ENCODE measurements around the gene SPATA9. TPM values are rescaled to one million over a fixed set of nuclear protein-coding genes. Genes with fewer than 3 reads are reported as not detected.

Gene SPATA9
- total RNA-seq, 1 experiment from 2014 or later: not detected

DNA sequence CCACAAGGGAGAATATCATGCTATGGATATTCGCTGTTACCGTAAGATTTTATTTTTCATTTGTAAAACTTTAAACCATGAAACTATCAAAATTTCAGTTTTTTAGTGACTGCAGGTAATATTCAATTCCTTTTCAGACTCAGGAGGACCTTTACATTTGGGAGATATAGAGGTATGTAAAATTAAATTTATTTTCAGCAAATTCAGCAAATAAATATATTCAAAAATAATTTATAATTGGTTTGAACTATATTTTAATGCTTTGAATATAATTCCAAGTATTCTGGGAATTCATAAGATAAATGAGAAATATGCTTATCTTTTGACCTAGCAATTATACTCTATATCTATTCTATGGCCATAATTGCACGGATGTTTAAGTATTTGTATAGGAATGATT is 28.6 kb downstream of the SPATA9 start:
- Histone ChIP-seq H3K27ac (ENCODE audit: low read depth, low read length) (no peak overlapping the region), H3K27me3 (ENCODE audit: insufficient read depth, low read length) (no peaks in the 10 kb centered on the region), H3K4me3 (replicated peaks in 1 of 2; ENCODE audit: low read depth in 1 of 2, low read length in 2 of 2) (no peak overlapping the region), H2AFZ (ENCODE audit: low read depth, low read length, poor library complexity, severe bottlenecking) (no peak overlapping the region), H3K4me2 (ENCODE audit: low read length) (no peak overlapping the region), H3K9ac (ENCODE audit: low read length) (no peak overlapping the region), H3K79me2 (ENCODE audit: insufficient read depth, low read length) (no peaks in the 10 kb centered on the region), H3K36me3 (ENCODE audit: control insufficient read depth in 1 of 2, insufficient read depth in 2 of 2, low read length in 2 of 2) (no peaks in the 10 kb centered on the region), H3K4me1 (ENCODE audit: control insufficient read depth in 1 of 2, insufficient read depth in 2 of 2, low read length in 2 of 2) (no peaks in the 10 kb centered on the region), H4K20me1 (ENCODE audit: insufficient read depth) (no peaks in the 10 kb centered on the region), H3K9me2 (ENCODE audit: insufficient read depth) (no peaks in the 10 kb centered on the region), H3K9me3 (ENCODE audit: control insufficient read depth in 1 of 2, insufficient read depth in 1 of 2, low read depth in 1 of 2, low read length in 2 of 2) (no peaks in the 10 kb centered on the region)
- ChIA-PET POLR2A (no interaction called here), CTCF (no interaction called here), RAD21 (ENCODE audit: low non-redundant PET in 1 of 2, low total read pairs in 2 of 2, uncharacterized antibody in 2 of 2, unreplicated experiment in 2 of 2) (no interaction called here)
- no TSS peak for BruUV-seq (replicated peaks)
- DNase-seq (ENCODE audit: low read depth, low spot score) (no peak), ATAC-seq (no peak)
- TF ChIP-seq ZNF274 (IDR thresholded peaks at IDR 0.05; ENCODE audit: low read depth, low read length): no peak
- no peak for TF ChIP-seq ELF1 (IDR thresholded peaks at IDR 0.05; ENCODE audit: borderline replicate concordance, low read depth)
- TF ChIP-seq CBX3 (IDR thresholded peaks at IDR 0.05; ENCODE audit: low read depth): no peak
- intact Hi-C loops (cut with micrococcal nuclease): no loop called here

DNA sequence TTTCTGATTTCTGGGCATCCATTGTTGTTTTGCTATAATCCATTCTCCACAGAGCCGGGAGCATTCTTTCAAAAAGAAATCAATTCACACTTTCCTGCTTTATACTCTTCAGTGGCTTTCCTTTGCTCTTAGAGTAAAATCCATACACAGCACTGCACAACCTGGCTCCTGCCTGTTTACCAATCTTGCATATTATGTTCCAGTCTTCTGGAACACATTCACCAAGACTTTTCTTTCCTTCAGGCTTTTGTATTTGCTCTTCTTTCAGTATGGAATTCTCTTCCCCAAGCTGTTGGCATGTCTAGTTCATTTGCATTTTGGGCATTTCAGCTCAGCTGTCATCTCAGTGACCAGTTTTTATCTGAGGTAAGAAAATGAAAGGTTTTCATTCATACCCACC is 29.9 kb downstream of the SPATA9 start:
- intact Hi-C loops (cut with micrococcal nuclease): no loop called here
- DNase-seq (ENCODE audit: low read depth, low spot score): no peak
- peaks cover under 1 to 4% of the 10 kb centered on the region in 2 experiments; a peak in 3 of 4 replicates for H3K4me1 ChIP-seq (ENCODE audit: control insufficient read depth in 1 of 2, insufficient read depth in 2 of 2, low read length in 2 of 2)
- no peaks in the 10 kb centered on the region for H3K27me3 ChIP-seq (ENCODE audit: insufficient read depth, low read length)
- ChIA-PET POLR2A (no interaction called here), CTCF (no interaction called here), RAD21 (ENCODE audit: low non-redundant PET in 1 of 2, low total read pairs in 2 of 2, uncharacterized antibody in 2 of 2, unreplicated experiment in 2 of 2) (no interaction called here)
- ATAC-seq: no peak
- H4K20me1 ChIP-seq (ENCODE audit: insufficient read depth): no peaks in the 10 kb centered on the region
- no peaks in the 10 kb centered on the region for H3K9me3 ChIP-seq (ENCODE audit: control insufficient read depth in 1 of 2, insufficient read depth in 1 of 2, low read depth in 1 of 2, low read length in 2 of 2)
- H2AFZ ChIP-seq (ENCODE audit: low read depth, low read length, poor library complexity, severe bottlenecking): no peak overlapping the region
- no TSS peak for BruUV-seq (replicated peaks)
- H3K27ac ChIP-seq (ENCODE audit: low read depth, low read length): no peak overlapping the region
- no peak overlapping the region for H3K4me2 ChIP-seq (ENCODE audit: low read length)
- TF ChIP-seq POLR2A (IDR thresholded peaks at IDR 0.05; ENCODE audit: borderline replicate concordance, extremely low read depth, insufficient read depth, insufficient read length): no peak
- TF ChIP-seq SIN3A (IDR thresholded peaks at IDR 0.05; ENCODE audit: low read depth): no peak
- TF ChIP-seq, protein P1, sequence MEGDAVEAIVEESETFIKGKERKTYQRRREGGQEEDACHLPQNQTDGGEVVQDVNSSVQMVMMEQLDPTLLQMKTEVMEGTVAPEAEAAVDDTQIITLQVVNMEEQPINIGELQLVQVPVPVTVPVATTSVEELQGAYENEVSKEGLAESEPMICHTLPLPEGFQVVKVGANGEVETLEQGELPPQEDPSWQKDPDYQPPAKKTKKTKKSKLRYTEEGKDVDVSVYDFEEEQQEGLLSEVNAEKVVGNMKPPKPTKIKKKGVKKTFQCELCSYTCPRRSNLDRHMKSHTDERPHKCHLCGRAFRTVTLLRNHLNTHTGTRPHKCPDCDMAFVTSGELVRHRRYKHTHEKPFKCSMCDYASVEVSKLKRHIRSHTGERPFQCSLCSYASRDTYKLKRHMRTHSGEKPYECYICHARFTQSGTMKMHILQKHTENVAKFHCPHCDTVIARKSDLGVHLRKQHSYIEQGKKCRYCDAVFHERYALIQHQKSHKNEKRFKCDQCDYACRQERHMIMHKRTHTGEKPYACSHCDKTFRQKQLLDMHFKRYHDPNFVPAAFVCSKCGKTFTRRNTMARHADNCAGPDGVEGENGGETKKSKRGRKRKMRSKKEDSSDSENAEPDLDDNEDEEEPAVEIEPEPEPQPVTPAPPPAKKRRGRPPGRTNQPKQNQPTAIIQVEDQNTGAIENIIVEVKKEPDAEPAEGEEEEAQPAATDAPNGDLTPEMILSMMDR (IDR thresholded peaks at IDR 0.05 in 2 of 3, conservative IDR thresholded peaks at IDR 0.05 in 1 of 3; ENCODE audit: borderline replicate concordance in 1 of 3, insufficient read depth in 1 of 3, low read depth in 2 of 3, low read length in 2 of 3): no peak
- TF ChIP-seq SRF (IDR thresholded peaks at IDR 0.05; ENCODE audit: low read depth): no peak
- TF ChIP-seq, protein P2, sequence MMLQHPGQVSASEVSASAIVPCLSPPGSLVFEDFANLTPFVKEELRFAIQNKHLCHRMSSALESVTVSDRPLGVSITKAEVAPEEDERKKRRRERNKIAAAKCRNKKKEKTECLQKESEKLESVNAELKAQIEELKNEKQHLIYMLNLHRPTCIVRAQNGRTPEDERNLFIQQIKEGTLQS (IDR thresholded peaks at IDR 0.05): no peak
- no peak for TF ChIP-seq ZNF274 (IDR thresholded peaks at IDR 0.05; ENCODE audit: low read depth, low read length)
- TF ChIP-seq EZH2phosphoT487 (IDR thresholded peaks at IDR 0.05; ENCODE audit: borderline replicate concordance): no peak
- TF ChIP-seq, protein P3, sequence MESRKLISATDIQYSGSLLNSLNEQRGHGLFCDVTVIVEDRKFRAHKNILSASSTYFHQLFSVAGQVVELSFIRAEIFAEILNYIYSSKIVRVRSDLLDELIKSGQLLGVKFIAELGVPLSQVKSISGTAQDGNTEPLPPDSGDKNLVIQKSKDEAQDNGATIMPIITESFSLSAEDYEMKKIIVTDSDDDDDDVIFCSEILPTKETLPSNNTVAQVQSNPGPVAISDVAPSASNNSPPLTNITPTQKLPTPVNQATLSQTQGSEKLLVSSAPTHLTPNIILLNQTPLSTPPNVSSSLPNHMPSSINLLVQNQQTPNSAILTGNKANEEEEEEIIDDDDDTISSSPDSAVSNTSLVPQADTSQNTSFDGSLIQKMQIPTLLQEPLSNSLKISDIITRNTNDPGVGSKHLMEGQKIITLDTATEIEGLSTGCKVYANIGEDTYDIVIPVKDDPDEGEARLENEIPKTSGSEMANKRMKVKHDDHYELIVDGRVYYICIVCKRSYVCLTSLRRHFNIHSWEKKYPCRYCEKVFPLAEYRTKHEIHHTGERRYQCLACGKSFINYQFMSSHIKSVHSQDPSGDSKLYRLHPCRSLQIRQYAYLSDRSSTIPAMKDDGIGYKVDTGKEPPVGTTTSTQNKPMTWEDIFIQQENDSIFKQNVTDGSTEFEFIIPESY (IDR thresholded peaks at IDR 0.05; ENCODE audit: extremely low read depth, insufficient replicate concordance, low read length): no peak
- no peak overlapping the region for H3K9ac ChIP-seq (ENCODE audit: low read length)
- no peaks in the 10 kb centered on the region for H3K9me2 ChIP-seq (ENCODE audit: insufficient read depth)
- H3K79me2 ChIP-seq (ENCODE audit: insufficient read depth, low read length): no peaks in the 10 kb centered on the region
- H3K36me3 ChIP-seq (ENCODE audit: control insufficient read depth in 1 of 2, insufficient read depth in 2 of 2, low read length in 2 of 2): no peaks in the 10 kb centered on the region
- H3K4me3 ChIP-seq (replicated peaks in 1 of 2; ENCODE audit: low read depth in 1 of 2, low read length in 2 of 2): no peak overlapping the region

Data from HCT116 (cell line).